SU-DHL-6 (cell line): ENCODE data around the gene HOXD3.

Experiments
- H2AFZ ChIP-seq: fragments of 200-600 bp; sonication (generic); 2 replicates; pipeline ENCODE4 v1.6.1; 2014; ENCODE audit warnings: low read depth, mild to moderate bottlenecking, moderate library complexity, mixed read lengths, antibody characterized with exemption, low read length; ENCODE audit not compliant: severe bottlenecking
- H3F3A ChIP-seq: fragments of 200-600 bp; shearing (Covaris generic); 2 replicates; pipeline ENCODE4 v1.6.0; 2016; ENCODE audit warnings: antibody characterized with exemption, mild to moderate bottlenecking; ENCODE audit not compliant: insufficient read depth
- H3K27ac ChIP-seq: fragments of 200-600 bp; sonication (generic); 2 replicates; pipeline ENCODE4 v1.5.1; 2016; ENCODE audit warnings: low read depth, mild to moderate bottlenecking, low read length, moderate library complexity, mixed read lengths
- H3K27me3 ChIP-seq: fragments of 200-600 bp; sonication (generic), shearing (Covaris generic); 2 replicates; pipeline ENCODE4 v1.6.0; 2014; ENCODE audit warnings: mild to moderate bottlenecking, low read length
- H3K36me3 ChIP-seq: fragments of 200-600 bp; sonication (generic); 2 replicates; pipeline ENCODE4 v1.6.1; 2014; ENCODE audit warnings: mild to moderate bottlenecking, low read length, mixed read lengths
- H3K4me2 ChIP-seq: fragments of 300-600, 200-600 bp; shearing (Covaris generic), sonication (generic); 2 replicates; pipeline ENCODE4 v1.6.0; 2014; ENCODE audit warnings: low read length, low read depth, mild to moderate bottlenecking; ENCODE audit not compliant: poor library complexity, severe bottlenecking
- H3K4me3 ChIP-seq: fragments of 200-600 bp; sonication (generic); 2 replicates; pipeline ENCODE4 v1.5.1; 2014; ENCODE audit warnings: antibody characterized with exemption, low read length, mild to moderate bottlenecking, mixed read lengths; ENCODE audit not compliant: insufficient read depth, poor library complexity, severe bottlenecking
- H3K79me2 ChIP-seq: fragments of 200-600 bp; sonication (generic); 2 replicates; pipeline ENCODE4 v1.6.1; 2014; ENCODE audit warnings: mild to moderate bottlenecking, low read length, moderate library complexity; ENCODE audit not compliant: insufficient read depth
- H3K9ac ChIP-seq: fragments of 200-600 bp; sonication (generic); 2 replicates; pipeline ENCODE4 v1.7.0; 2014; ENCODE audit warnings: mild to moderate bottlenecking, low read length
- H3K9me2 ChIP-seq: fragments of 200-600 bp; sonication (generic); replicated peaks from 2 replicates; pipeline ENCODE4 v1.6.1; 2014; ENCODE audit warnings: low read length; ENCODE audit not compliant: insufficient read depth
- H3K9me3 ChIP-seq: fragments of 200-600 bp; sonication (generic); 2 replicates; pipeline ENCODE4 v1.6.1; 2014; ENCODE audit warnings: low read length, mixed read lengths; ENCODE audit not compliant: insufficient read depth
- H4K20me1 ChIP-seq: fragments of 200-600 bp; sonication (generic); 2 replicates; pipeline ENCODE4 v1.6.1; 2014; ENCODE audit warnings: low read depth, mild to moderate bottlenecking, antibody characterized with exemption, low read length, moderate library complexity, mixed read lengths
- CTCF ChIP-seq: fragments of 200-600 bp; sonication (generic); IDR thresholded peaks from one replicate; pipeline ENCODE4 v1.5.1; 2017; ENCODE audit warnings: antibody characterized with exemption, mild to moderate bottlenecking, low read length, moderate library complexity; ENCODE audit not compliant: insufficient read depth, poor library complexity, severe bottlenecking
- EZH2phosphoT487 ChIP-seq: fragments of 200-600 bp; sonication (generic), shearing (Covaris generic); conservative IDR thresholded peaks from 2 replicates; pipeline ENCODE4 v1.6.1; 2018; ENCODE audit warnings: mild to moderate bottlenecking, antibody characterized with exemption, low read length, moderate library complexity, mixed read lengths

HOXD3 gene

GRCh38 chr2:176192351-176192750, 35.2 kb downstream of the HOXD3 start:
- Histone ChIP-seq H3K4me3 (no peak overlapping the region), H3K36me3 (no peaks in the 10 kb centered on the region), H3F3A (no peaks in the 10 kb centered on the region), H3K9ac (no peak overlapping the region), H3K4me2 (no peak overlapping the region), H4K20me1 (no peaks in the 10 kb centered on the region), H2AFZ (no peak overlapping the region), H3K9me3 (no peaks in the 10 kb centered on the region), H3K79me2 (no peaks in the 10 kb centered on the region), H3K9me2 (no peaks in the 10 kb centered on the region), H3K27ac (no peak overlapping the region), H3K27me3 (no peaks in the 10 kb centered on the region)
- no peak for TF ChIP-seq EZH2phosphoT487
- TF ChIP-seq CTCF = no peak

GRCh38 chr2:176193048-176193447, 35.9 kb downstream of the HOXD3 start:
- no peak for TF ChIP-seq CTCF
- TF ChIP-seq EZH2phosphoT487 = no peak

GRCh38 chr2:176199902-176200301, 42.8 kb downstream of the HOXD3 start:
- TF ChIP-seq CTCF = no peak
- no peak for TF ChIP-seq EZH2phosphoT487
- Histone ChIP-seq H3K79me2 (no peaks in the 10 kb centered on the region), H2AFZ (no peak overlapping the region), H4K20me1 (no peaks in the 10 kb centered on the region), H3K4me2 (no peak overlapping the region), H3K27ac (no peak overlapping the region), H3K9me3 (no peaks in the 10 kb centered on the region), H3K9me2 (no peaks in the 10 kb centered on the region), H3K9ac (no peak overlapping the region), H3K36me3 (no peaks in the 10 kb centered on the region), H3K4me3 (no peak overlapping the region), H3F3A (no peaks in the 10 kb centered on the region), H3K27me3 (no peaks in the 10 kb centered on the region)

More at GRCh38 chr2:176193048-176193447, 35.9 kb downstream of the HOXD3 start:
- H4K20me1 ChIP-seq = no peaks in the 10 kb centered on the region
- no peaks in the 10 kb centered on the region for H3F3A ChIP-seq
- H3K9me3 ChIP-seq = no peaks in the 10 kb centered on the region
- H2AFZ ChIP-seq = no peak overlapping the region
- H3K9ac ChIP-seq = no peak overlapping the region
- no peaks in the 10 kb centered on the region for H3K27me3 ChIP-seq
- no peaks in the 10 kb centered on the region for H3K9me2 ChIP-seq
- H3K4me2 ChIP-seq = no peak overlapping the region
- no peaks in the 10 kb centered on the region for H3K79me2 ChIP-seq
- no peak overlapping the region for H3K4me3 ChIP-seq
- H3K36me3 ChIP-seq = no peaks in the 10 kb centered on the region
- H3K27ac ChIP-seq = no peak overlapping the region
